Adrenal gland (tissue), 5 donors: ENCODE results near the gene GPC4.

ENCODE experiments used
- CTCF ChIP-seq, 6 experiments: fragments of 450-650 bp in 4 of 6; fragments of 200-600 bp in 2 of 6; sonication (generic) in 1 of 6; IDR thresholded peaks; 1 replicate in 5 of 6; 2 replicates in 1 of 6; pipeline versions ENCODE4 v1.5.1 to v1.8.0; 2016 to 2021; ENCODE audit warnings: antibody characterized with exemption in 6 of 6, mild to moderate bottlenecking in 2 of 6, moderate library complexity in 1 of 6
- POLR2A ChIP-seq, 2 donors: fragments of 450-650 bp; IDR thresholded peaks; one replicate each; pipeline ENCODE4 v1.6.1; 2017; ENCODE audit warnings: antibody characterized with exemption in 2 of 2, mild to moderate bottlenecking in 2 of 2, moderate library complexity in 1 of 2
- donor health status: DM: no; HTN: no; CAD: no.

- no peak for TF ChIP-seq POLR2A (IDR thresholded peaks at IDR 0.05)
- no peak for TF ChIP-seq CTCF (IDR thresholded peaks at IDR 0.05)
These were observed 93.8 kb downstream of the GPC4 start for GRCh38 chrX:133321451-133321850.
